Suprapubic skin (tissue), 3 donors: Measurements from ENCODE around the gene WASHC1.
"Not testable (repeated sequence)": the region's sequence is repeated elsewhere in the genome, so short reads cannot be mapped to it uniquely, and the experiment has no call there.

Experiments used
- POLR2A ChIP-seq, 2 donors: fragments of 450-650 bp; IDR thresholded peaks; one replicate each; pipeline ENCODE4 v1.6.1; 2017; ENCODE audit warnings: antibody characterized with exemption in 2 of 2, mild to moderate bottlenecking in 2 of 2, moderate library complexity in 2 of 2
- TF ChIP-seq, protein P1 (sequence below), 2 donors: fragments of 200-600 bp in 1 of 2; fragments of 450-650 bp in 1 of 2; sonication (generic) in 1 of 2; IDR thresholded peaks; one replicate each; pipeline ENCODE4 v1.5.1; 2016 to 2019; ENCODE audit warnings: antibody characterized with exemption in 2 of 2, mild to moderate bottlenecking in 1 of 2, moderate library complexity in 1 of 2

DNA sequence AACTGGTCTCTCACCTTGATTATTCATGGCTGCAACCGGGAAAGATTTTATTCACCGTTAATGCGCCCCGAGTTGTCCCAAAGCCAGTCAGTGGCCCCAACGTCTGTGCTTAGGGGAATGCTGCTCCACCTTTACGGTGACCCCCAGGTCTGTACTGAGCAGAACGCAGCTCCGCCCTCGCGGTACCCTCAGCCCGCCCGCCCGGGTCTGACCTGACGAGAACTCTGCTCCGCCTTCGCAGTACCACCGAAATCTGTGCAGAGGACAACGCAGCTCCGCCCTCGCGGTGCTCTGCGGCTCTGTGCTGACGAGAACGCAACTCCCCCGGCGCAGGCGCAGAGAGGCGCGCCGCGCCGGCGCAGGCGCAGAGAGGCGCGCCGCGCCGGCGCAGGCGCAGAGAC is 18.6 kb downstream of the WASHC1 start:
- TF ChIP-seq, protein P1, sequence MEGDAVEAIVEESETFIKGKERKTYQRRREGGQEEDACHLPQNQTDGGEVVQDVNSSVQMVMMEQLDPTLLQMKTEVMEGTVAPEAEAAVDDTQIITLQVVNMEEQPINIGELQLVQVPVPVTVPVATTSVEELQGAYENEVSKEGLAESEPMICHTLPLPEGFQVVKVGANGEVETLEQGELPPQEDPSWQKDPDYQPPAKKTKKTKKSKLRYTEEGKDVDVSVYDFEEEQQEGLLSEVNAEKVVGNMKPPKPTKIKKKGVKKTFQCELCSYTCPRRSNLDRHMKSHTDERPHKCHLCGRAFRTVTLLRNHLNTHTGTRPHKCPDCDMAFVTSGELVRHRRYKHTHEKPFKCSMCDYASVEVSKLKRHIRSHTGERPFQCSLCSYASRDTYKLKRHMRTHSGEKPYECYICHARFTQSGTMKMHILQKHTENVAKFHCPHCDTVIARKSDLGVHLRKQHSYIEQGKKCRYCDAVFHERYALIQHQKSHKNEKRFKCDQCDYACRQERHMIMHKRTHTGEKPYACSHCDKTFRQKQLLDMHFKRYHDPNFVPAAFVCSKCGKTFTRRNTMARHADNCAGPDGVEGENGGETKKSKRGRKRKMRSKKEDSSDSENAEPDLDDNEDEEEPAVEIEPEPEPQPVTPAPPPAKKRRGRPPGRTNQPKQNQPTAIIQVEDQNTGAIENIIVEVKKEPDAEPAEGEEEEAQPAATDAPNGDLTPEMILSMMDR (IDR thresholded peaks at IDR 0.05): not testable (repeated sequence)
- TF ChIP-seq POLR2A (IDR thresholded peaks at IDR 0.05): not testable (repeated sequence)
